ENCODE measurements around the gene CCDC157. TPM values are rescaled to one million over a fixed set of nuclear protein-coding genes. Genes with fewer than 3 reads are reported as not detected.

Gene CCDC157
- total and polyA plus RNA-seq, 4 donors = 0.53 to 1.4 (median 0.98) TPM

DNA sequence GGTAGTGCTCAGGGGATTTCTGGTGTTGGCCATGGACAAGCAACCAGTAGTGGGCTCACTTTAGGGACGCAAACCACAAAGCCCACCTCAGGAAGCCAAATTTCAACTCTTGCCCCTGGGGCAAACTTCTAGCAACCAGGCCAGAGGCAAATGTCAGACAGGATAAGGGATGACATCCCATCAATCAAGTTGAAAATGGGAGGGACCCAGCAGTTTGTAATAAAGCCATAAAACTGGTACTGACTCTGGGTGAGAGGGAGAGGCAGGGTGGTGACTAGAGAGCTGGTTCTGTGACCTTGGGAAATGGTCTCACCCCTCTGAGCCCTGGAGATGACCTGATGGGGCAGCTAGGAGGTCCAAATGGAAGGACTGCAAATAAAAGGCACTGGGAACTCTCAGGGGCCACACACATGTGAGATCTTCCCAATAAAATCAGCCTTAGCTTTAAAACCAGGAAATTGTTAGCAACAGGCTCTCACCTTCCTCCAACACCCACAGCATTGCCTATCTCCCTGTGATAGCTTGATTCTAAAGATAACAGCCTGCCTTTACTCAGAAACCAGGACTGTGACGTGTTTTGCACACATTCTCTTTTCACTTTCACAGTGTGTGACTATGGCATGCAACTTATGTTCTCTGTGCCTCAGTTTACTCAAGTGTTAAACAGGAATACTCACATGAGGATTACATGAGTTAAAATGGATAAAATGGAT is 23.7 kb upstream of the CCDC157 start:
- H3K27ac ChIP-seq (ENCODE audit: low read depth in 1 of 2, low read length in 2 of 2) = no peak overlapping the region
- DNase-seq (ENCODE audit: low spot score) = no peak
- H3K4me3 ChIP-seq (ENCODE audit: low read depth in 1 of 3, low read length in 3 of 3) = no peak overlapping the region
- WGBS = 93% methylated on average over 2 of the region's 2 CpGs
- H3K4me1 ChIP-seq (ENCODE audit: control insufficient read depth in 4 of 4, insufficient read depth in 4 of 4, low read length in 3 of 4) = peaks cover 0 to 6% (median 4%) of the 10 kb centered on the region in 4 donors
- H3K9me3 ChIP-seq (ENCODE audit: control insufficient read depth in 4 of 4, low read length in 3 of 4) = no peaks in the 10 kb centered on the region
- no peak for TF ChIP-seq HNF4A (conservative IDR thresholded peaks at IDR 0.05)
- no peak for TF ChIP-seq FOXA1 (IDR thresholded peaks at IDR 0.05)
- no peak for TF ChIP-seq TAF1 (conservative IDR thresholded peaks at IDR 0.05)
- TF ChIP-seq NR2F2 (IDR thresholded peaks at IDR 0.05) = no peak
- TF ChIP-seq SP1 (IDR thresholded peaks at IDR 0.05) = no peak
- no peak for TF ChIP-seq JUND (IDR thresholded peaks at IDR 0.05)
- TF ChIP-seq, protein P1, sequence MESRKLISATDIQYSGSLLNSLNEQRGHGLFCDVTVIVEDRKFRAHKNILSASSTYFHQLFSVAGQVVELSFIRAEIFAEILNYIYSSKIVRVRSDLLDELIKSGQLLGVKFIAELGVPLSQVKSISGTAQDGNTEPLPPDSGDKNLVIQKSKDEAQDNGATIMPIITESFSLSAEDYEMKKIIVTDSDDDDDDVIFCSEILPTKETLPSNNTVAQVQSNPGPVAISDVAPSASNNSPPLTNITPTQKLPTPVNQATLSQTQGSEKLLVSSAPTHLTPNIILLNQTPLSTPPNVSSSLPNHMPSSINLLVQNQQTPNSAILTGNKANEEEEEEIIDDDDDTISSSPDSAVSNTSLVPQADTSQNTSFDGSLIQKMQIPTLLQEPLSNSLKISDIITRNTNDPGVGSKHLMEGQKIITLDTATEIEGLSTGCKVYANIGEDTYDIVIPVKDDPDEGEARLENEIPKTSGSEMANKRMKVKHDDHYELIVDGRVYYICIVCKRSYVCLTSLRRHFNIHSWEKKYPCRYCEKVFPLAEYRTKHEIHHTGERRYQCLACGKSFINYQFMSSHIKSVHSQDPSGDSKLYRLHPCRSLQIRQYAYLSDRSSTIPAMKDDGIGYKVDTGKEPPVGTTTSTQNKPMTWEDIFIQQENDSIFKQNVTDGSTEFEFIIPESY (IDR thresholded peaks at IDR 0.05) = no peak
- no peak for TF ChIP-seq RAD21 (IDR thresholded peaks at IDR 0.05)
- TF ChIP-seq, protein P2, sequence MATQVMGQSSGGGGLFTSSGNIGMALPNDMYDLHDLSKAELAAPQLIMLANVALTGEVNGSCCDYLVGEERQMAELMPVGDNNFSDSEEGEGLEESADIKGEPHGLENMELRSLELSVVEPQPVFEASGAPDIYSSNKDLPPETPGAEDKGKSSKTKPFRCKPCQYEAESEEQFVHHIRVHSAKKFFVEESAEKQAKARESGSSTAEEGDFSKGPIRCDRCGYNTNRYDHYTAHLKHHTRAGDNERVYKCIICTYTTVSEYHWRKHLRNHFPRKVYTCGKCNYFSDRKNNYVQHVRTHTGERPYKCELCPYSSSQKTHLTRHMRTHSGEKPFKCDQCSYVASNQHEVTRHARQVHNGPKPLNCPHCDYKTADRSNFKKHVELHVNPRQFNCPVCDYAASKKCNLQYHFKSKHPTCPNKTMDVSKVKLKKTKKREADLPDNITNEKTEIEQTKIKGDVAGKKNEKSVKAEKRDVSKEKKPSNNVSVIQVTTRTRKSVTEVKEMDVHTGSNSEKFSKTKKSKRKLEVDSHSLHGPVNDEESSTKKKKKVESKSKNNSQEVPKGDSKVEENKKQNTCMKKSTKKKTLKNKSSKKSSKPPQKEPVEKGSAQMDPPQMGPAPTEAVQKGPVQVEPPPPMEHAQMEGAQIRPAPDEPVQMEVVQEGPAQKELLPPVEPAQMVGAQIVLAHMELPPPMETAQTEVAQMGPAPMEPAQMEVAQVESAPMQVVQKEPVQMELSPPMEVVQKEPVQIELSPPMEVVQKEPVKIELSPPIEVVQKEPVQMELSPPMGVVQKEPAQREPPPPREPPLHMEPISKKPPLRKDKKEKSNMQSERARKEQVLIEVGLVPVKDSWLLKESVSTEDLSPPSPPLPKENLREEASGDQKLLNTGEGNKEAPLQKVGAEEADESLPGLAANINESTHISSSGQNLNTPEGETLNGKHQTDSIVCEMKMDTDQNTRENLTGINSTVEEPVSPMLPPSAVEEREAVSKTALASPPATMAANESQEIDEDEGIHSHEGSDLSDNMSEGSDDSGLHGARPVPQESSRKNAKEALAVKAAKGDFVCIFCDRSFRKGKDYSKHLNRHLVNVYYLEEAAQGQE (IDR thresholded peaks at IDR 0.05) = no peak
- no peak for TF ChIP-seq MAX (IDR thresholded peaks at IDR 0.05)
- TF ChIP-seq HNF4G (IDR thresholded peaks at IDR 0.05) = no peak
- peaks cover 28 to 60% (median 45%) of the 10 kb centered on the region in 4 donors for H3K36me3 ChIP-seq (ENCODE audit: control insufficient read depth in 4 of 4, insufficient read depth in 3 of 4, low read depth in 1 of 4, low read length in 3 of 4)
- no peak overlapping the region for H3K9ac ChIP-seq (ENCODE audit: low read depth in 1 of 2, low read length in 2 of 2)
- no peaks in the 10 kb centered on the region for H3K27me3 ChIP-seq (ENCODE audit: control insufficient read depth in 4 of 4, insufficient read depth in 4 of 4, low read length in 3 of 4)

DNA sequence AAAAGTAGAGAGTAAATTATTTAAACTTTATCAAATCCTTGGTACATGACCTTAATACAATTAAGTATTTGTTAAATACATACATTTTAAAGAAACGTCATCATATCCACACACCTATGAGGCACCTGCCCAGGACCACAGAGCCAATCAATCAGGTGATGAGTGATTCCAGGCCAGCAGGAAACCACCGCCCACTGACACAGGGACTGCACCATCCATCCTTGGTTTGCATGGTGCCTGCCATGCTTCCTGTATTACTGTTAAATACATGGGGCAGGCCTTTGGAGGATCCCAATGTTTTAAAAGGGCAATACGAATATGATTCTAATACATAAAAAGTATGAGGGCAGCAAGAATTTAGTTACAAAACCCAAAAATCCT is 23.1 kb upstream of the CCDC157 start:
- Histone ChIP-seq H3K4me3 (ENCODE audit: low read depth in 1 of 3, low read length in 3 of 3) (no peak overlapping the region), H3K9ac (ENCODE audit: low read depth in 1 of 2, low read length in 2 of 2) (no peak overlapping the region), H3K27ac (ENCODE audit: low read depth in 1 of 2, low read length in 2 of 2) (no peak overlapping the region), H3K27me3 (ENCODE audit: control insufficient read depth in 4 of 4, insufficient read depth in 4 of 4, low read length in 3 of 4) (no peaks in the 10 kb centered on the region), H3K36me3 (ENCODE audit: control insufficient read depth in 4 of 4, insufficient read depth in 3 of 4, low read depth in 1 of 4, low read length in 3 of 4) (peaks cover 30 to 65% (median 49%) of the 10 kb centered on the region in 4 donors), H3K4me1 (ENCODE audit: control insufficient read depth in 4 of 4, insufficient read depth in 4 of 4, low read length in 3 of 4) (peaks cover 0 to 5% (median 4%) of the 10 kb centered on the region in 4 donors), H3K9me3 (ENCODE audit: control insufficient read depth in 4 of 4, low read length in 3 of 4) (no peaks in the 10 kb centered on the region)
- 92% methylated on average over 3 of the region's 3 CpGs for WGBS
- TF ChIP-seq, protein P2 (IDR thresholded peaks at IDR 0.05) = no peak
- TF ChIP-seq YY1 (IDR thresholded peaks at IDR 0.05) (no peak), MAX (IDR thresholded peaks at IDR 0.05) (no peak), EGR1 (IDR thresholded peaks at IDR 0.05; ENCODE audit: low read depth in 2 of 2) (no peak), NR2F2 (IDR thresholded peaks at IDR 0.05) (no peak), JUND (IDR thresholded peaks at IDR 0.05) (no peak), RXRA (IDR thresholded peaks at IDR 0.05) (no peak), ATF3 (IDR thresholded peaks at IDR 0.05) (no peak), GABPA (IDR thresholded peaks at IDR 0.05 in 1 of 2, conservative IDR thresholded peaks at IDR 0.05 in 1 of 2) (no peak), HNF4G (IDR thresholded peaks at IDR 0.05) (no peak), SP1 (IDR thresholded peaks at IDR 0.05) (no peak)
- TF ChIP-seq, protein P1 (IDR thresholded peaks at IDR 0.05) = no peak
- DNase-seq (ENCODE audit: low spot score) = no peak

Data from liver (tissue), 9 donors.